Endothelial cell of umbilical vein (primary cell): ENCODE results near the gene DPH1. TPM values are rescaled to one million over a fixed set of nuclear protein-coding genes. Genes with fewer than 3 reads are reported as not detected.

ENCODE experiments used
- BruUV-seq: library from RNA; stranded (reverse); fragments of 400-500 nt; replicated peaks from 2 replicates; lab custom pipeline; 2021; lab: Mats Ljungman, UMichigan
- CTCF ChIA-PET: fragments of 300-600, 350-600 bp; sonication (Branson Sonifier 250); formaldehyde crosslinking; loops from one replicate; lab custom pipeline; 2021; ENCODE audit warnings: antibody characterized with exemption, inconsistent platforms; lab: Charles Lee
- POLR2A ChIA-PET: fragments of 300-600, 350-600 bp; sonication (Branson Sonifier 250); formaldehyde crosslinking; loops from one replicate; lab custom pipeline; 2021; ENCODE audit warnings: antibody characterized with exemption, inconsistent platforms; lab: Charles Lee
- DNase-seq: peaks from one replicate; pipeline ENCODE4 v3.0.0-alpha.2; 2011; ENCODE audit warnings: low read depth, low spot score
- FAIRE-seq: peaks from 2 replicates; lab custom pipeline; 2011; peaks lifted over from hg19 to GRCh38; lab: Jason Lieb, UNC
- H2AFZ ChIP-seq: 2 replicates; pipeline ENCODE4 v1.6.0; 2012; ENCODE audit warnings: low read depth, low read length, control low read depth, inconsistent platforms
- H3K27ac ChIP-seq: 2 replicates; pipeline ENCODE4 v1.5.1; 2011; ENCODE audit warnings: low read depth, mild to moderate bottlenecking, control low read depth, low read length, moderate library complexity; ENCODE audit not compliant: insufficient read depth
- H3K27me3 ChIP-seq, 2 experiments: 2 replicates each; pipeline versions ENCODE4 v1.6.0 to v1.6.1; 2011; ENCODE audit warnings: low read length in 2 of 2, mixed read lengths in 1 of 2; ENCODE audit not compliant: control insufficient read depth in 2 of 2, insufficient read depth in 2 of 2
- H3K36me3 ChIP-seq, 2 experiments: 2 replicates in 1 of 2; 3 replicates in 1 of 2; pipeline ENCODE4 v1.5.1; 2011; ENCODE audit warnings: low read length in 2 of 2, mild to moderate bottlenecking in 1 of 2, moderate library complexity in 1 of 2; ENCODE audit not compliant: control insufficient read depth in 2 of 2, insufficient read depth in 2 of 2; ENCODE audit errors: extremely low read depth in 1 of 2
- H3K4me1 ChIP-seq: 3 replicates; pipeline ENCODE4 v1.5.1; 2011; ENCODE audit warnings: mild to moderate bottlenecking, low read length; ENCODE audit not compliant: control insufficient read depth, insufficient read depth; ENCODE audit errors: extremely low read depth
- H3K4me2 ChIP-seq: 2 replicates; pipeline ENCODE4 v1.6.1; 2011; ENCODE audit warnings: low read length, control low read depth, mixed read lengths; ENCODE audit not compliant: insufficient read depth
- H3K4me3 ChIP-seq, 3 experiments: fragments of 200-600 bp in 1 of 3; sonication (generic), shearing (Covaris generic) in 1 of 3; replicated peaks in 1 of 3; 2 replicates each; pipeline ENCODE4 v1.5.1; 2011 to 2016; ENCODE audit warnings: control low read depth in 3 of 3, low read length in 3 of 3, mild to moderate bottlenecking in 2 of 3, inconsistent platforms in 1 of 3, low read depth in 1 of 3, moderate library complexity in 1 of 3; ENCODE audit not compliant: insufficient read depth in 1 of 3
- H3K79me2 ChIP-seq: 2 replicates; pipeline ENCODE4 v1.6.0; 2012; ENCODE audit warnings: low read length, inconsistent platforms; ENCODE audit not compliant: control insufficient read depth, insufficient read depth
- H3K9ac ChIP-seq: replicated peaks from 2 replicates; pipeline ENCODE3; 2011; ENCODE audit warnings: low read length, control low read depth; ENCODE audit not compliant: insufficient read depth; ENCODE audit errors: extremely low read depth
- H3K9me1 ChIP-seq: replicated peaks from 3 replicates; pipeline ENCODE4 v1.6.0; 2011; ENCODE audit warnings: mild to moderate bottlenecking, low read length; ENCODE audit not compliant: control insufficient read depth, insufficient read depth; ENCODE audit errors: extremely low read depth
- H3K9me3 ChIP-seq: replicated peaks from 2 replicates; pipeline ENCODE4 v1.5.1; 2012; ENCODE audit warnings: low read length, inconsistent platforms; ENCODE audit not compliant: control insufficient read depth, insufficient read depth
- H4K20me1 ChIP-seq: replicated peaks from 2 replicates; pipeline ENCODE3; 2011; ENCODE audit warnings: mild to moderate bottlenecking, low read length; ENCODE audit not compliant: control insufficient read depth, insufficient read depth; ENCODE audit errors: extremely low read depth
- CTCF ChIP-seq, 2 donors: IDR thresholded peaks; 1 replicate in 1 of 2; 2 replicates in 1 of 2; pipeline ENCODE4 v1.5.1; 2011; ENCODE audit warnings: low read length in 2 of 2, mild to moderate bottlenecking in 2 of 2, moderate library complexity in 2 of 2, control low read depth in 1 of 2, inconsistent platforms in 1 of 2, low read depth in 1 of 2; ENCODE audit not compliant: insufficient read depth in 1 of 2; ENCODE audit errors: extremely low read depth in 1 of 2
- GATA2 ChIP-seq: IDR thresholded peaks from 2 replicates; pipeline ENCODE4 v1.7.0; 2011; ENCODE audit warnings: low read depth, mild to moderate bottlenecking, moderate library complexity, mixed read lengths, low read length; ENCODE audit not compliant: insufficient read length, insufficient read depth
- POLR2A ChIP-seq: IDR thresholded peaks from 2 replicates; pipeline ENCODE4 v1.6.1; 2012; ENCODE audit warnings: low read depth, mild to moderate bottlenecking, control low read depth, low read length
- POLR2AphosphoS5 ChIP-seq: IDR thresholded peaks from 2 replicates; pipeline ENCODE4 v1.6.1; 2012; ENCODE audit warnings: low read depth, mild to moderate bottlenecking, control low read depth, low read length, moderate library complexity; ENCODE audit not compliant: insufficient read depth
- dilution Hi-C: fragments of 300-500 bp; cut with MboI; formaldehyde crosslinking; loops from one replicate; pipeline ENCODE4 v1.15.0; 2019; ENCODE audit warnings: low sequenced_read_pairs; ENCODE audit not compliant: extremely low pct_ligation_motif_present
- intact Hi-C: fragments of 100-400 bp; cut with micrococcal nuclease; formaldehyde crosslinking; loops from one replicate; pipeline ENCODE4 v1.10.0; 2022
- polyA plus RNA-seq, 4 experiments: library from polyadenylated mRNA; depleted of rRNA in 3 of 4; stranded (reverse) in 3 of 4; unstranded in 1 of 4; fragments of >200 nt; gene quantifications; 2 replicates each; pipeline versions ENCODE4 v1.2.1 to v1.2.3, GENCODE V29; 2011 to 2012; ENCODE audit warnings: missing spikeins in 1 of 4
- total RNA-seq: library from RNA; stranded (reverse); gene quantifications from 2 replicates; pipeline ENCODE4 v1.2.3, GENCODE V29; 2021

DPH1 gene
- total and polyA plus RNA-seq, 2 donors (not counting 3 experiments of a cell fraction or from before 2014, with no cell fraction given), result 37.8 to 45.6 TPM

- no peak overlapping the region for H3K4me2 ChIP-seq
- TF ChIP-seq POLR2AphosphoS5 (peak; percentile 14), GATA2 (no peak)
- peaks cover 3 to 10% of the 10 kb centered on the region in 2 experiments for H3K36me3 ChIP-seq
- no peaks in the 10 kb centered on the region for H3K9me3 ChIP-seq
- no peaks in the 10 kb centered on the region for H4K20me1 ChIP-seq
- peaks cover 27% of the 10 kb centered on the region for H3K4me1 ChIP-seq
- ChIA-PET CTCF (interaction anchor here (0.7 to 17.2 kb wide), 12 partner anchors 9 to 223 kb away, joined by 3 to 455 read pairs (median 4); no protein-coding TSS in a partner anchor), POLR2A (interaction anchor here (1.4 kb wide), 1 partner anchor 10 kb away, joined by 3 read pairs; no protein-coding TSS in a partner anchor)
- DNase-seq (no peak), FAIRE-seq (no peak)
- no peak overlapping the region for H3K4me3 ChIP-seq
- peaks cover 27% of the 10 kb centered on the region for H3K79me2 ChIP-seq
- no peak overlapping the region for H3K27ac ChIP-seq
- peaks cover 0 to 2% of the 10 kb centered on the region in 2 experiments for H3K27me3 ChIP-seq
- dilution Hi-C loops (no loop called here), intact Hi-C loops (no loop called here)
- no peaks in the 10 kb centered on the region for H3K9me1 ChIP-seq
- H3K9ac ChIP-seq, result no peak overlapping the region
- no peak overlapping the region for H2AFZ ChIP-seq
- BruUV-seq, result no TSS peak
These were observed 28.0 kb downstream of the DPH1 start for GRCh38 chr17:2057760-2058585.

DNA sequence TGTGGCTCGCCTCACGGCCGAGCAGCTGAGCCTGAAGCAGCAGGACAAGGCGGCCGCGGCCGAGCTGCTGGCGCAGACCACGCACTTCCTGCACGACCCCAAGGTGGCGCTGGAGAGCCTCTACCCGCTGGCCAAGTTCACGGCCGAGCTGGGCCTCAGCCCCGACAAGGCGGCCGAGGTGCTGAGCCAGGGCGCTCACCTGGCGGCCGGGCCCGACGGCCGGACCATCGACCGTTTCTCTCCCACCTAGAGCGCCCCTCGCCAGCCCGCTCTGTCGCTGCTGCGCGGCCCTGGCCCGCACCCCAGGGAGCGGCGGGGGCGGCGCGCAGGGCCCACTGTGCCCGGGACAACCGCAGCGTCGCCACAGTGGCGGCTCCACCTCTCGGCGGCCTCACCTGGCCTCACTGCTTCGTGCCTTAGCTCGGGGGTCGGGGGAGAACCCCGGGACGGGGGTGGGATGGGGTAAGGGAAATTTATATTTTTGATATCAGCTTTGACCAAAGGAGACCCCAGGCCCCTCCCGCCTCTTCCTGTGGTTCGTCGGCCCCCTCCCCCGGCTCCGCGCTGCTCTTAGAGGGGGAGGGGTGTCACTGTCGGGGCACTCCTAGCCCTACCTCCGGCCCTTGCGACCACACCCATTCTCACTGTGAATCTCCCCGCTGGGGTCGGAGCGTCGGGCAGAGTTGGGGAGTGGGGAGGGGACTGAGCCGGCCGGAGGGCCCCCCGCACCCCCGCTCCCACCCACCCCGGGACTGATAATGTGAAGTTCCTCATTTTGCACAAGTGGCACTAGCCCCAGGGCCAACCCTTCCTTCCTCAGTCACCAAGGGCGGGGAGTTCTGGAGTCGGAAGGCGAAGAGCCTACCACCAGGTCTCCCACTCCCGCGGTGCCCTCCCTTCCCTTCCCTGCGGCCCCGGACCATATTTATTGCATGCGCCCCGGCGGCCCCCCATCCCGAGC lies 28.9 kb downstream of the DPH1 start:
- no peaks in the 10 kb centered on the region for H3K27me3 ChIP-seq
- H3K79me2 ChIP-seq, result peaks cover 28% of the 10 kb centered on the region
- no peaks in the 10 kb centered on the region for H3K9me3 ChIP-seq
- H3K4me1 ChIP-seq, result peaks cover 23% of the 10 kb centered on the region
- BruUV-seq, result no TSS peak
- ChIA-PET POLR2A (interaction anchor here (1.4 kb wide), 1 partner anchor 9 kb away, joined by 3 read pairs; no protein-coding TSS in a partner anchor), CTCF (interaction anchor here (0.7 to 17.2 kb wide), 12 partner anchors 8 to 222 kb away, joined by 3 to 455 read pairs (median 4); no protein-coding TSS in a partner anchor)
- FAIRE-seq, result peak; percentile 38
- no peak overlapping the region for H3K4me3 ChIP-seq
- no peak for DNase-seq
- no peaks in the 10 kb centered on the region for H4K20me1 ChIP-seq
- dilution Hi-C loops (no loop called here), intact Hi-C loops (no loop called here)
- H3K9me1 ChIP-seq, result no peaks in the 10 kb centered on the region
- peaks cover 3 to 13% of the 10 kb centered on the region in 2 experiments for H3K36me3 ChIP-seq
- TF ChIP-seq POLR2A, result no peak
- peak; percentile 63 to 65 for TF ChIP-seq CTCF (IDR thresholded peaks at IDR 0.05; ENCODE audit: extremely low read depth in 1 of 2, insufficient read depth in 1 of 2, low read depth in 1 of 2, low read length in 2 of 2)
- H3K9ac ChIP-seq, result no peak overlapping the region
- no peak overlapping the region for H3K27ac ChIP-seq
- no peak overlapping the region for H2AFZ ChIP-seq
- H3K4me2 ChIP-seq, result no peak overlapping the region
